WTC11 (cell line): Measurements from ENCODE around the gene TNRC6A. TPM values are rescaled to one million over a fixed set of nuclear protein-coding genes. Genes with fewer than 3 reads are reported as not detected.

Experiments
- ATAC-seq: fragments of 200-7000 bp; cut with Tn5 transposase; 2 replicates; pipeline ENCODE4 v1.10.0; 2021; ENCODE audit warnings: mild to moderate bottlenecking, moderate library complexity
- CTCF ChIA-PET: fragments of 300-600 bp; sonication (Branson Sonifier 250); formaldehyde crosslinking; loops from one replicate; lab custom pipeline; 2021; ENCODE audit warnings: antibody characterized with exemption; lab: Charles Lee
- POLR2A ChIA-PET: fragments of 350-600 bp; sonication (Branson Sonifier 250); formaldehyde crosslinking; loops from one replicate; lab custom pipeline; 2021; ENCODE audit warnings: antibody characterized with exemption; lab: Charles Lee
- DNase-seq: peaks from one replicate; pipeline ENCODE4 v3.0.0; 2021; ENCODE audit warnings: low spot score
- H3K27ac Mint-ChIP-seq: 2 replicates; pipeline ENCODE4 v1.8.0; 2021; ENCODE audit warnings: mixed read lengths
- H3K27me3 Mint-ChIP-seq: 2 replicates; pipeline ENCODE4 v1.8.0; 2021; ENCODE audit warnings: low read depth, mild to moderate bottlenecking, moderate library complexity, mixed read lengths
- H3K36me3 Mint-ChIP-seq: 2 replicates; pipeline ENCODE4 v1.8.0; 2021; ENCODE audit warnings: mixed read lengths
- H3K4me1 Mint-ChIP-seq: 2 replicates; pipeline ENCODE4 v1.8.0; 2022; ENCODE audit warnings: mixed read lengths
- H3K4me3 Mint-ChIP-seq: 2 replicates; pipeline ENCODE4 v1.8.0; 2021; ENCODE audit warnings: mild to moderate bottlenecking, moderate library complexity, mixed read lengths
- H3K9me3 Mint-ChIP-seq: 2 replicates; pipeline ENCODE4 v1.8.0; 2021; ENCODE audit warnings: mixed read lengths
- ATF3 ChIP-seq: sonication (generic); formaldehyde crosslinking; conservative IDR thresholded peaks from 2 replicates; pipeline ENCODE4 v1.8.1; 2022; ENCODE audit warnings: mild to moderate bottlenecking, missing genetic modification reagents
- ATF6 ChIP-seq: sonication (generic); formaldehyde crosslinking; IDR thresholded peaks from 2 replicates; pipeline ENCODE4 v1.8.1; 2023; ENCODE audit warnings: mild to moderate bottlenecking, missing genetic modification reagents
- EMX1 ChIP-seq: fragments of 250-450 bp; sonication (Bioruptor Pico); IDR thresholded peaks from 2 replicates; pipeline ENCODE4 v1.8.0; 2021; ENCODE audit warnings: mild to moderate bottlenecking
- ESRRA ChIP-seq: sonication (generic); formaldehyde crosslinking; IDR thresholded peaks from 2 replicates; pipeline ENCODE4 v1.8.1; 2022; ENCODE audit warnings: mild to moderate bottlenecking, missing genetic modification reagents, borderline replicate concordance
- GRHL2 ChIP-seq: fragments of 250-450 bp; sonication (Bioruptor Pico); IDR thresholded peaks from 2 replicates; pipeline ENCODE4 v1.8.0; 2022; ENCODE audit warnings: mild to moderate bottlenecking, moderate library complexity; ENCODE audit not compliant: insufficient replicate concordance, severe bottlenecking
- JAZF1 ChIP-seq: fragments of 250-450 bp; sonication (Bioruptor Pico); IDR thresholded peaks from 2 replicates; pipeline ENCODE4 v1.9.0; 2021; ENCODE audit warnings: moderate library complexity, mild to moderate bottlenecking, inconsistent platforms
- RELA ChIP-seq: sonication (generic); formaldehyde crosslinking; IDR thresholded peaks from 2 replicates; pipeline ENCODE4 v1.8.1; 2022; ENCODE audit warnings: missing genetic modification reagents, mild to moderate bottlenecking, borderline replicate concordance
- TEAD4 ChIP-seq: sonication (generic); formaldehyde crosslinking; IDR thresholded peaks from 2 replicates; pipeline ENCODE4 v1.8.0; 2022; ENCODE audit warnings: mild to moderate bottlenecking, missing genetic modification reagents
- ZBTB43 ChIP-seq: sonication (generic); formaldehyde crosslinking; IDR thresholded peaks from 2 replicates; pipeline ENCODE4 v1.8.1; 2023; ENCODE audit warnings: mild to moderate bottlenecking, missing genetic modification reagents
- ZNF121 ChIP-seq: sonication (generic); formaldehyde crosslinking; IDR thresholded peaks from 2 replicates; pipeline ENCODE4 v1.8.0; 2023; ENCODE audit warnings: missing genetic modification reagents
- total RNA-seq: library from RNA; stranded (reverse); gene quantifications from 3 replicates; pipeline ENCODE4 v1.2.3, GENCODE V29; 2021
- TF ChIP-seq, protein P1 (sequence below): fragments of 250-450 bp; sonication (Bioruptor Pico); IDR thresholded peaks from 2 replicates; pipeline ENCODE4 v1.9.0; 2021; ENCODE audit warnings: mild to moderate bottlenecking
- TF ChIP-seq, protein P2 (sequence below): fragments of 250-450 bp; sonication (Bioruptor Pico); IDR thresholded peaks from 2 replicates; pipeline ENCODE4 v1.8.0; 2021; ENCODE audit warnings: mild to moderate bottlenecking

TNRC6A gene
- total RNA-seq, 1 experiment from 2014 or later = 86.3 TPM

- TF ChIP-seq, protein P1, sequence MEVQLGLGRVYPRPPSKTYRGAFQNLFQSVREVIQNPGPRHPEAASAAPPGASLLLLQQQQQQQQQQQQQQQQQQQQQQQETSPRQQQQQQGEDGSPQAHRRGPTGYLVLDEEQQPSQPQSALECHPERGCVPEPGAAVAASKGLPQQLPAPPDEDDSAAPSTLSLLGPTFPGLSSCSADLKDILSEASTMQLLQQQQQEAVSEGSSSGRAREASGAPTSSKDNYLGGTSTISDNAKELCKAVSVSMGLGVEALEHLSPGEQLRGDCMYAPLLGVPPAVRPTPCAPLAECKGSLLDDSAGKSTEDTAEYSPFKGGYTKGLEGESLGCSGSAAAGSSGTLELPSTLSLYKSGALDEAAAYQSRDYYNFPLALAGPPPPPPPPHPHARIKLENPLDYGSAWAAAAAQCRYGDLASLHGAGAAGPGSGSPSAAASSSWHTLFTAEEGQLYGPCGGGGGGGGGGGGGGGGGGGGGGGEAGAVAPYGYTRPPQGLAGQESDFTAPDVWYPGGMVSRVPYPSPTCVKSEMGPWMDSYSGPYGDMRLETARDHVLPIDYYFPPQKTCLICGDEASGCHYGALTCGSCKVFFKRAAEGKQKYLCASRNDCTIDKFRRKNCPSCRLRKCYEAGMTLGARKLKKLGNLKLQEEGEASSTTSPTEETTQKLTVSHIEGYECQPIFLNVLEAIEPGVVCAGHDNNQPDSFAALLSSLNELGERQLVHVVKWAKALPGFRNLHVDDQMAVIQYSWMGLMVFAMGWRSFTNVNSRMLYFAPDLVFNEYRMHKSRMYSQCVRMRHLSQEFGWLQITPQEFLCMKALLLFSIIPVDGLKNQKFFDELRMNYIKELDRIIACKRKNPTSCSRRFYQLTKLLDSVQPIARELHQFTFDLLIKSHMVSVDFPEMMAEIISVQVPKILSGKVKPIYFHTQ (CRISPR knock-in tag) = no peak
- TF ChIP-seq ESRRA (CRISPR knock-in tag) (no peak), ATF3 (CRISPR knock-in tag) (no peak), TEAD4 (CRISPR knock-in tag) (no peak), EMX1 (CRISPR knock-in tag) (no peak)
- TF ChIP-seq, protein P2, sequence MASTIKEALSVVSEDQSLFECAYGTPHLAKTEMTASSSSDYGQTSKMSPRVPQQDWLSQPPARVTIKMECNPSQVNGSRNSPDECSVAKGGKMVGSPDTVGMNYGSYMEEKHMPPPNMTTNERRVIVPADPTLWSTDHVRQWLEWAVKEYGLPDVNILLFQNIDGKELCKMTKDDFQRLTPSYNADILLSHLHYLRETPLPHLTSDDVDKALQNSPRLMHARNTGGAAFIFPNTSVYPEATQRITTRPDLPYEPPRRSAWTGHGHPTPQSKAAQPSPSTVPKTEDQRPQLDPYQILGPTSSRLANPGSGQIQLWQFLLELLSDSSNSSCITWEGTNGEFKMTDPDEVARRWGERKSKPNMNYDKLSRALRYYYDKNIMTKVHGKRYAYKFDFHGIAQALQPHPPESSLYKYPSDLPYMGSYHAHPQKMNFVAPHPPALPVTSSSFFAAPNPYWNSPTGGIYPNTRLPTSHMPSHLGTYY (CRISPR knock-in tag) = no peak
- TF ChIP-seq, all 79 proteins: peak for 0
Measured at GRCh38 chr16:24681793-24682192, 47.7 kb upstream of the TNRC6A start (continued).

DNA sequence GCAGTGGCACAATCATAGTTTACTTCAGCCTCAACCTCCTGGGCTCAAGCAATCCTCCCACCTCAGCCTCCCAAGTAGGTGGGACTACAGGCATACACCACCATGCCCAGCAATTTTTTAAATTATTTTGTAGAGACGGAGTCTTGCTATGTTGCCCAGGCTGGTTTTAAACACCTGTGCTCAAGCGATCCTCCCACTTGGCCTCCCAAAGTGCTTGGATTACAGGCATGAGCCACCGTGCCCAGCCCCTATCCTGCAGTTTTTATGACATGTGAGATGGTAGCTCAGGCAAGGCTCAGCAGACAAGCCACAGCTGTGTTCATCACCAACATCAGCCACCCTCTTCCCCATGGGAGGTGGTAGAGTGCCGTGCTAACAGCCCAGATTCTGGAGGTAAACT, 46.2 kb upstream of the TNRC6A start:
- no peak for DNase-seq
- TF ChIP-seq ZNF121 (peak; percentile 83), JAZF1 (CRISPR knock-in tag) (no peak)
- Mint-ChIP-seq H3K4me1 (peaks cover 29% of the 10 kb centered on the region), H3K36me3 (no peaks in the 10 kb centered on the region), H3K27ac (peak overlapping the region; percentile 87; the same call in 1 of the 2 replicates), H3K9me3 (no peaks in the 10 kb centered on the region), H3K4me3 (no peak overlapping the region), H3K27me3 (no peaks in the 10 kb centered on the region)
- ChIA-PET POLR2A (no interaction called here), CTCF (interaction anchor here (0.6 kb wide), 1 partner anchor 11 kb away, joined by 3 read pairs; no protein-coding TSS in a partner anchor)
- no peak for ATAC-seq

- Mint-ChIP-seq H3K27ac (peak overlapping the region; percentile 87), H3K4me1 (peaks cover 29% of the 10 kb centered on the region), H3K4me3 (no peak overlapping the region), H3K36me3 (no peaks in the 10 kb centered on the region), H3K27me3 (no peaks in the 10 kb centered on the region), H3K9me3 (no peaks in the 10 kb centered on the region)
- no peak for TF ChIP-seq ATF6 (CRISPR knock-in tag)
- TF ChIP-seq GRHL2 (CRISPR knock-in tag) = no peak
- TF ChIP-seq ZBTB43 (CRISPR knock-in tag) = no peak
- no peak for TF ChIP-seq RELA (CRISPR knock-in tag)
- ATAC-seq (peak; percentile 64), DNase-seq (no peak)
- ChIA-PET POLR2A (no interaction called here), CTCF (interaction anchor here (0.5 to 1.4 kb wide), 4 partner anchors 11 to 46 kb away, joined by 3 read pairs; no protein-coding TSS in a partner anchor)
Measured at GRCh38 chr16:24683847-24684493, 45.5 kb upstream of the TNRC6A start.
